Activated T-helper 1 cell treated with anti-CD3 and anti-CD28 coated beads, Interleukin-2, amount 50 U/mL, for 16 hours (primary cell): ENCODE measurements around the gene MROH2A.

Source experiments
- DNase-seq, 2 donors: peaks; one replicate each; pipeline ENCODE4 v3.0.0-alpha.2; 2020; ENCODE audit warnings: low read depth in 1 of 2, low spot score in 1 of 2

MROH2A gene

GRCh38 chr2:233833345-233833744, 55.2 kb downstream of the MROH2A start:
- DNase-seq, result no peak

- DNase-seq, result no peak
These were observed 57.4 kb downstream of the MROH2A start for GRCh38 chr2:233835230-233836186.

- no peak for DNase-seq
These were observed 58.2 kb downstream of the MROH2A start for GRCh38 chr2:233836359-233836758.

- DNase-seq, result no peak
These were observed 59.6 kb downstream of the MROH2A start for GRCh38 chr2:233837694-233838229.

GRCh38 chr2:233838251-233838650, 60.1 kb downstream of the MROH2A start:
- no peak for DNase-seq

- DNase-seq, result no peak
These were observed 60.8 kb downstream of the MROH2A start for GRCh38 chr2:233838726-233839446.

GRCh38 chr2:233839447-233839820, 61.3 kb downstream of the MROH2A start:
- no peak for DNase-seq

GRCh38 chr2:233840520-233840919, 62.4 kb downstream of the MROH2A start:
- no peak for DNase-seq

- no peak for DNase-seq
These were observed 63.1 kb downstream of the MROH2A start for GRCh38 chr2:233841183-233841582.

GRCh38 chr2:233844064-233844807, 66.1 kb downstream of the MROH2A start:
- no peak for DNase-seq

- DNase-seq, result no peak
These were observed 66.7 kb downstream of the MROH2A start for GRCh38 chr2:233844836-233845235.

- no peak for DNase-seq
These were observed 67.4 kb downstream of the MROH2A start for GRCh38 chr2:233845301-233846060.

- DNase-seq, result no peak
These were observed 68.5 kb downstream of the MROH2A start for GRCh38 chr2:233846387-233847247.

GRCh38 chr2:233847248-233847898, 69.2 kb downstream of the MROH2A start:
- no peak for DNase-seq

- DNase-seq, result no peak
These were observed 70.1 kb downstream of the MROH2A start for GRCh38 chr2:233848276-233848675.

- no peak for DNase-seq
These were observed 71.6 kb downstream of the MROH2A start for GRCh38 chr2:233849607-233850271.

- no peak for DNase-seq
These were observed 72.6 kb downstream of the MROH2A start for GRCh38 chr2:233850745-233851144.

GRCh38 chr2:233851169-233851568, 73.0 kb downstream of the MROH2A start:
- no peak for DNase-seq

- DNase-seq, result no peak
These were observed 73.9 kb downstream of the MROH2A start for GRCh38 chr2:233852056-233852455.
